Immature natural killer cell (primary cell): ENCODE results near the gene FARP1. TPM values are rescaled to one million over a fixed set of nuclear protein-coding genes. Genes with fewer than 3 reads are reported as not detected.

Source experiments
- DNase-seq, 3 donors: peaks; one replicate each; pipeline ENCODE4 v3.0.0; 2022; ENCODE audit warnings: mixed read lengths in 1 of 3
- H3K27ac Mint-ChIP-seq, 6 donors: one replicate each; pipeline ENCODE4 v1.8.0; 2020; ENCODE audit warnings: mixed read lengths in 6 of 6, mild to moderate bottlenecking in 5 of 6, inconsistent platforms in 4 of 6, moderate library complexity in 3 of 6
- H3K27me3 Mint-ChIP-seq, 3 donors: one replicate each; pipeline ENCODE4 v1.8.0; 2020 to 2021; ENCODE audit warnings: low read depth in 3 of 3, mild to moderate bottlenecking in 3 of 3, mixed read lengths in 3 of 3, moderate library complexity in 3 of 3, inconsistent platforms in 1 of 3
- H3K36me3 Mint-ChIP-seq, 3 donors: one replicate each; pipeline ENCODE4 v1.8.0; 2020; ENCODE audit warnings: mixed read lengths in 3 of 3, inconsistent platforms in 2 of 3, mild to moderate bottlenecking in 2 of 3
- H3K4me1 Mint-ChIP-seq, 2 donors: one replicate each; pipeline ENCODE4 v1.8.0; 2020; ENCODE audit warnings: inconsistent platforms in 2 of 2, mild to moderate bottlenecking in 2 of 2, mixed read lengths in 2 of 2, moderate library complexity in 1 of 2
- H3K4me3 Mint-ChIP-seq, 5 donors: one replicate each; pipeline ENCODE4 v1.8.0; 2020; ENCODE audit warnings: mild to moderate bottlenecking in 5 of 5, mixed read lengths in 5 of 5, inconsistent platforms in 3 of 5, moderate library complexity in 3 of 5
- H3K9me3 Mint-ChIP-seq, 6 donors: one replicate each; pipeline ENCODE4 v1.8.0; 2020; ENCODE audit warnings: mild to moderate bottlenecking in 6 of 6, mixed read lengths in 6 of 6, inconsistent platforms in 4 of 6, moderate library complexity in 3 of 6
- polyA plus RNA-seq, 3 donors: library from polyadenylated mRNA; unstranded; fragments of 300-500 nt; fragmentation: Illumina TruSeq; gene quantifications; one replicate each; pipeline ENCODE4 v1.2.3, GENCODE V29; 2021

FARP1 gene
- polyA plus RNA-seq, 3 donors from 2014 or later = 0.09 to 0.72 (median 0.22) TPM

GRCh38 chr13:98345107-98345935 lies 202.4 kb downstream of the FARP1 start:
- H3K4me3 Mint-ChIP-seq = no peak overlapping the region
- peaks cover 0 to 5% (median 0%) of the 10 kb centered on the region in 3 donors for H3K27me3 Mint-ChIP-seq
- H3K4me1 Mint-ChIP-seq = no peaks in the 10 kb centered on the region
- H3K36me3 Mint-ChIP-seq = no peaks in the 10 kb centered on the region
- no peaks in the 10 kb centered on the region for H3K9me3 Mint-ChIP-seq
- no peak for DNase-seq
- no peak overlapping the region for H3K27ac Mint-ChIP-seq

- DNase-seq = no peak
- Mint-ChIP-seq H3K27me3 (peaks cover 0 to 5% (median 0%) of the 10 kb centered on the region in 3 donors), H3K9me3 (no peaks in the 10 kb centered on the region), H3K27ac (no peak overlapping the region), H3K36me3 (no peaks in the 10 kb centered on the region), H3K4me3 (no peak overlapping the region), H3K4me1 (no peaks in the 10 kb centered on the region)
Observed at GRCh38 chr13:98346904-98347636, 204.2 kb downstream of the FARP1 start.

GRCh38 chr13:98347756-98348155 lies 204.9 kb downstream of the FARP1 start:
- DNase-seq = no peak
- Mint-ChIP-seq H3K27ac (no peak overlapping the region), H3K9me3 (no peaks in the 10 kb centered on the region), H3K4me3 (no peak overlapping the region), H3K36me3 (no peaks in the 10 kb centered on the region), H3K4me1 (no peaks in the 10 kb centered on the region), H3K27me3 (peaks cover 0 to 5% (median 0%) of the 10 kb centered on the region in 3 donors)

- no peaks in the 10 kb centered on the region for H3K9me3 Mint-ChIP-seq
- no peak overlapping the region for H3K27ac Mint-ChIP-seq
- no peak overlapping the region for H3K4me3 Mint-ChIP-seq
- H3K36me3 Mint-ChIP-seq = no peaks in the 10 kb centered on the region
- H3K4me1 Mint-ChIP-seq = no peaks in the 10 kb centered on the region
- no peak for DNase-seq
- peaks cover 0 to 5% (median 0%) of the 10 kb centered on the region in 3 donors for H3K27me3 Mint-ChIP-seq
Observed at GRCh38 chr13:98348466-98349200, 205.7 kb downstream of the FARP1 start.

GRCh38 chr13:98349731-98350305 lies 206.9 kb downstream of the FARP1 start:
- H3K9me3 Mint-ChIP-seq = no peaks in the 10 kb centered on the region
- H3K27me3 Mint-ChIP-seq = peaks cover 0 to 2% (median 0%) of the 10 kb centered on the region in 3 donors
- DNase-seq = no peak
- H3K27ac Mint-ChIP-seq = no peak overlapping the region
- no peaks in the 10 kb centered on the region for H3K4me1 Mint-ChIP-seq
- H3K4me3 Mint-ChIP-seq = no peak overlapping the region
- H3K36me3 Mint-ChIP-seq = no peaks in the 10 kb centered on the region

- Mint-ChIP-seq H3K4me1 (no peaks in the 10 kb centered on the region), H3K27ac (no peak overlapping the region), H3K4me3 (no peak overlapping the region), H3K36me3 (no peaks in the 10 kb centered on the region), H3K27me3 (peaks cover 0 to 1% (median 0%) of the 10 kb centered on the region in 3 donors), H3K9me3 (no peaks in the 10 kb centered on the region)
- DNase-seq = no peak
Observed at GRCh38 chr13:98350746-98351330, 207.9 kb downstream of the FARP1 start.

GRCh38 chr13:98351636-98352035 lies 208.7 kb downstream of the FARP1 start:
- H3K9me3 Mint-ChIP-seq = no peaks in the 10 kb centered on the region
- H3K4me3 Mint-ChIP-seq = no peak overlapping the region
- no peaks in the 10 kb centered on the region for H3K36me3 Mint-ChIP-seq
- no peak for DNase-seq
- no peaks in the 10 kb centered on the region for H3K4me1 Mint-ChIP-seq
- no peaks in the 10 kb centered on the region for H3K27me3 Mint-ChIP-seq
- H3K27ac Mint-ChIP-seq = no peak overlapping the region

- no peak for DNase-seq
- H3K27me3 Mint-ChIP-seq = no peaks in the 10 kb centered on the region
- H3K36me3 Mint-ChIP-seq = no peaks in the 10 kb centered on the region
- H3K27ac Mint-ChIP-seq = no peak overlapping the region
- H3K4me1 Mint-ChIP-seq = no peaks in the 10 kb centered on the region
- H3K9me3 Mint-ChIP-seq = no peaks in the 10 kb centered on the region
- H3K4me3 Mint-ChIP-seq = no peak overlapping the region
Observed at GRCh38 chr13:98352226-98352625, 209.3 kb downstream of the FARP1 start.

GRCh38 chr13:98353750-98354149 lies 210.9 kb downstream of the FARP1 start:
- Mint-ChIP-seq H3K36me3 (no peaks in the 10 kb centered on the region), H3K4me1 (no peaks in the 10 kb centered on the region), H3K9me3 (no peaks in the 10 kb centered on the region), H3K4me3 (no peak overlapping the region), H3K27ac (no peak overlapping the region), H3K27me3 (peaks cover 0 to 2% (median 0%) of the 10 kb centered on the region in 3 donors)
- no peak for DNase-seq

- H3K27ac Mint-ChIP-seq = no peak overlapping the region
- H3K4me1 Mint-ChIP-seq = no peaks in the 10 kb centered on the region
- DNase-seq = no peak
- peaks cover 0 to 2% (median 0%) of the 10 kb centered on the region in 6 donors for H3K9me3 Mint-ChIP-seq
- H3K4me3 Mint-ChIP-seq = no peak overlapping the region
- H3K27me3 Mint-ChIP-seq = peaks cover 0 to 4% (median 2%) of the 10 kb centered on the region in 3 donors
- H3K36me3 Mint-ChIP-seq = no peaks in the 10 kb centered on the region
Observed at GRCh38 chr13:98358937-98359336, 216.0 kb downstream of the FARP1 start.

- Mint-ChIP-seq H3K36me3 (no peaks in the 10 kb centered on the region), H3K9me3 (peaks cover 0 to 2% (median 0%) of the 10 kb centered on the region in 6 donors), H3K4me1 (no peaks in the 10 kb centered on the region), H3K27me3 (peaks cover 0 to 6% (median 2%) of the 10 kb centered on the region in 3 donors), H3K27ac (no peak overlapping the region), H3K4me3 (no peak overlapping the region)
- no peak for DNase-seq
Observed at GRCh38 chr13:98360545-98360944, 217.7 kb downstream of the FARP1 start.

- no peaks in the 10 kb centered on the region for H3K4me1 Mint-ChIP-seq
- no peaks in the 10 kb centered on the region for H3K36me3 Mint-ChIP-seq
- H3K27ac Mint-ChIP-seq = no peak overlapping the region
- H3K4me3 Mint-ChIP-seq = no peak overlapping the region
- H3K27me3 Mint-ChIP-seq = peaks cover 0 to 4% (median 4%) of the 10 kb centered on the region in 3 donors
- H3K9me3 Mint-ChIP-seq = peaks cover 0 to 2% (median 0%) of the 10 kb centered on the region in 6 donors
- no peak for DNase-seq
Observed at GRCh38 chr13:98363326-98363725, 220.4 kb downstream of the FARP1 start.

GRCh38 chr13:98364179-98364578 lies 221.3 kb downstream of the FARP1 start:
- Mint-ChIP-seq H3K4me1 (no peaks in the 10 kb centered on the region), H3K4me3 (no peak overlapping the region), H3K27me3 (peaks cover 3 to 7% (median 4%) of the 10 kb centered on the region in 3 donors), H3K9me3 (peaks cover 0 to 2% (median 0%) of the 10 kb centered on the region in 6 donors), H3K27ac (no peak overlapping the region), H3K36me3 (no peaks in the 10 kb centered on the region)
- DNase-seq = no peak
